Retinal pigment epithelial cell (primary cell): ENCODE measurements around the gene ETNPPL.

Source experiments
- DNase-seq: peaks from one replicate; pipeline ENCODE4 v3.0.0-alpha.2; 2010; ENCODE audit warnings: low read depth
- H3K4me3 ChIP-seq: 2 replicates; pipeline ENCODE4 v1.5.1; 2011; ENCODE audit warnings: mild to moderate bottlenecking, low read length, control low read depth, moderate library complexity
- TF ChIP-seq, protein P1 (sequence below): conservative IDR thresholded peaks from 2 replicates; pipeline ENCODE4 v1.5.1; 2011; ENCODE audit warnings: low read depth, low read length, control low read depth, inconsistent platforms

Gene ETNPPL

DNA sequence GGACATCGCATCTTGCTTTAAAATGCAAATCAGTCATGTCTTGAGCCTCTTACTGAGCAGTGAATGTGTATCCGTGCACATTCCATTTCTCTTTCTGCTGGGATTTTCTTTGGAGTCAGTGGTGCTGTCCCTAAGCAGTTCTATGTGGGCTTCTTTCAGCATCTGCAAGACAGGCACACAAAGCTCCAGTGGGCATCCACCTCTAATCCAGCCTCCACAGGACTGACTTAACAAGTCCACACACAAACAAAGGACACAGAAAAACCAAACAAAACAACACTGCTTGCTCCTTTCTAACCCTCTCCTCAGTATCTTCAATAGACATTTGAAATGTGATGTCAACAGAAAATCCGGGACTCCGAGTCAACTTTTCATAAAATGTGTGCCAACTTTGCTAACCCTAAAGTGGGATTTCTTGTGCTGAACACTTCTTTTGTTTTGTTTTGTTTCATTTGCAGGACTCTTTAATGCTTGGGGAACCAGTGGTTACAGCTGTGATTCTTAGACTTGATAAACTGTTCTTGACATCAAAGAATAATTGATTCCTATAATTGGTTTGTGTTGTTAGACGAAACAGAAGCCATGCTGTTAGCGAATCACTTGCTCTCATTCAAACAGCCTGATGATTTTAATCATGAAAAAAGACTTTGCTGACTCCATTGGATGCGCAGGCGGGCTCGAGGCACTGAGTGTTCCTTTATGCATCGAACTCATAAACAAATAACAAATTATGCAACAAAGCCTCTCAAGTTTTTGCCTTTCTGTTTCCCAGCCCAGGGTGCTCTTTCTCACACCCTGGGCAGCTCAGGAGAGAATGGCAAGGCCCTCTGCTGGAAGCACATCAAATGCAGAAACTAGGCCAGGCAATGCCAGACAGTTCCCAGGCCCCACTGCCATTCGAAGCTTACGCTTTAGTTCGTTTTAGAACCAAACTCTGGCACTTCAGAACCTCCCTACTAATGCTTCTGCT lies 20.1 kb downstream of the ETNPPL start:
- TF ChIP-seq, protein P1, sequence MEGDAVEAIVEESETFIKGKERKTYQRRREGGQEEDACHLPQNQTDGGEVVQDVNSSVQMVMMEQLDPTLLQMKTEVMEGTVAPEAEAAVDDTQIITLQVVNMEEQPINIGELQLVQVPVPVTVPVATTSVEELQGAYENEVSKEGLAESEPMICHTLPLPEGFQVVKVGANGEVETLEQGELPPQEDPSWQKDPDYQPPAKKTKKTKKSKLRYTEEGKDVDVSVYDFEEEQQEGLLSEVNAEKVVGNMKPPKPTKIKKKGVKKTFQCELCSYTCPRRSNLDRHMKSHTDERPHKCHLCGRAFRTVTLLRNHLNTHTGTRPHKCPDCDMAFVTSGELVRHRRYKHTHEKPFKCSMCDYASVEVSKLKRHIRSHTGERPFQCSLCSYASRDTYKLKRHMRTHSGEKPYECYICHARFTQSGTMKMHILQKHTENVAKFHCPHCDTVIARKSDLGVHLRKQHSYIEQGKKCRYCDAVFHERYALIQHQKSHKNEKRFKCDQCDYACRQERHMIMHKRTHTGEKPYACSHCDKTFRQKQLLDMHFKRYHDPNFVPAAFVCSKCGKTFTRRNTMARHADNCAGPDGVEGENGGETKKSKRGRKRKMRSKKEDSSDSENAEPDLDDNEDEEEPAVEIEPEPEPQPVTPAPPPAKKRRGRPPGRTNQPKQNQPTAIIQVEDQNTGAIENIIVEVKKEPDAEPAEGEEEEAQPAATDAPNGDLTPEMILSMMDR = peak; percentile 16
- DNase-seq = no peak
- H3K4me3 ChIP-seq = no peak overlapping the region

DNA sequence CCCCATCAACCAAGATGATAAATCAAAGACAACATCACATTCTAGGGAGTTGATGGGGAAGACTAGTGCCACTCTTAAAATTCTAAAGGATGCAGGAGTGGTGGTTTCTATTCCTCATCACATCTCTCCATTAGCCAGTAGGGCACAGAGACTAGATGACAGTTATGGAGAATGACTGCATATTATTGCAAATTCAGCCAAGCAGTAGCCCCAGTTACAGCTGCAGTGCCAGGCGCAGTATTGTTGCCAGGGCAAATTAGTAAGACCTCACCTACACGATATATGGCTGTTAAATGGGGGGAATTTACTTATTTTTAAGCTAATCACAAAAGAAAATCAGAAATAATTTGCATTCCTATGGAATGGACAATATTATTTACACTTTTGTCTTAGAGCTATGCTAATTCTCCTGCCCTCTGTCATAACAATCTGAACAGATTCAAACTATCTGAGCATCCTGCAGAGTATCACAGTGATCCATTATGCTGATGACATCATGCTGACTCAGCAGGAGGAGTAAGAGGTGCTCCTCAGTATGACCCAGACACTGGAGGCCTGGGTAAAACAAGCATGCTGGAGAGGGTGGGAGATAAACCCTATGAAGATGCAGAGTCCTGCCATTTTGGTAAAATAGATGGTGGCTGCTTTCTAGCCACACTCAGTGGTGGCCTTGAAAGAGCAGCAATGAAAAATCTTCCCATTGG lies 24.7 kb downstream of the ETNPPL start:
- TF ChIP-seq, protein P1 = no peak
- no peak for DNase-seq
- H3K4me3 ChIP-seq = no peak overlapping the region

DNA sequence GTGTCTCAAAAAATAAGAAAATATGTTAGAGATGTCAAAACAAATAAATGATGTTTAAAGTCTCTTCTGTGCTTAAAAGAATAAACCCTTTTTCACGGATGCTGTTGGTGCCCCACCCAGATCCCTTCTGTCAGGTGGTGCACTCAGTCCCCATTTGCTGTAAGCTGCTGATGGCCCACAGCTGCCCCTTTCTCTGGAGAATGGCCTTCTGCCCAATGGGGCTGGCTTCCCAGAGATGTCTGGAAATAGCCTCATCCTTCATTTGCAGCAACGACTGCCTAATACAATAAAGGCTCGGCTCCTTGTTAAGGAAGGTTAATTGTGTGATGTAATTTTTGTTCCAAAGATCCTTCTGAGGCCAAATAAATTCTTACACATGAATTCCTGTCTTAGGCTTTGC lies 31.8 kb downstream of the ETNPPL start:
- TF ChIP-seq, protein P1 = no peak
- no peak overlapping the region for H3K4me3 ChIP-seq
- no peak for DNase-seq

DNA sequence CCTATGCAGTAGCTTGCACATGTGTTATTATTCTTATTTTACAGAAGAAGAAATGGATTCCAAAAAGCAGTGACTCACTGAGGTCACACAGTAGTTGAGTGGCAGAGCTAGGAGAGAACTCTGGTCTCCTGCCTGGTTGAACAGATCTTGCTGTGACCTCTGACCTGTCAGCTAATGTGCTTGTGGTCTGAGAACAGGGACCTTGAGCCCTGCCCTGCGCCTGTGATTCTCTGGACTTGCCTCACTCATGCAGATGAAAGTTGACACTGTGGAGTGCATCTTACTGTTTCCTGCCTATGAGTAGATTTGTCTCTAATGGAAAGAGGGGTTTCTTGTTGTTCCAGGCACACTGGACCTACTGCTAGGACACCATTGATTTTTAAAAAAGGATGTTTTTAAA lies 32.3 kb downstream of the ETNPPL start:
- H3K4me3 ChIP-seq = no peak overlapping the region
- TF ChIP-seq, protein P1 = no peak
- DNase-seq = no peak

DNA sequence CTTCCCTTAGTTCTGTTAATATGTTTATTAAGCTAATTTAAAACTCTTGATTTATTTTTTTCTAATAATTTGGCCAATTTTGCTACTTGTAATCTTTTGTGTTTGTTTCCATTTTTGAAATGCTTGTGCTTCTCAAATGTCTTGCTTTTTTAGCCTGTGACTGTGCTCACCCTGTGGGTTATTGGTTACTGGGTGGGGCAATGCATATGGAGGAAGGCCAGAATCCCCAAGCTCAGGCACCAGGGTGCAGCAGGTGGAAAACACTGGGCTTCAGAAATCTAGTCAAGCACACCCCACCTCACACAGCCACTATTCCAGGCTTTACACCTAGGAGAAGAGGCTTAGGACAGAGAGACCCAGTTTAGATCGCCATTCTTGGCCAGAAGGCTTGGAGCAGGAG lies 33.1 kb downstream of the ETNPPL start:
- no peak overlapping the region for H3K4me3 ChIP-seq
- TF ChIP-seq, protein P1 = no peak
- DNase-seq = no peak

DNA sequence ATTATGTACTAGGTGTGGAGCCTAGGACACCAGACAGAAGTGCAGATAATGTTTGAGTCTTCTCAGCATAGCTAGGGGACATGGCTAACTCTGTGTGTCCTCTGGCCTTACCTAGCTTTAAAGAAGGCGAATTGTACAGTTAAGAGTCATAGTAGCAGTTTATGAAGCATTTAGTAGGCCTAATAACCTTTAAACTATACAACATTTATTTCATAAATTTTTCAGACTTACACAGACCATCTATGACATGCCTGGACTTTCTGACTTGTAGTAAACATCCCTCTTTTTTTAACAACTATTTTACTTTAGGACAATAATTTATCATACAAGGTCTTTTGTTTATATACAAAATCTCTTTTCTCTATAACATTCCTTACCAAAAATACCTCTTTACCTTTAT lies 37.4 kb downstream of the ETNPPL start:
- TF ChIP-seq, protein P1 = no peak
- H3K4me3 ChIP-seq = no peak overlapping the region
- no peak for DNase-seq
